PC-3 (cell line): ENCODE results near the gene DNHD1. TPM values are rescaled to one million over a fixed set of nuclear protein-coding genes. Genes with fewer than 3 reads are reported as not detected.

Experiments
- ATAC-seq: fragments of 200-7000 bp; cut with Tn5 transposase; 2 replicates; pipeline ENCODE4 v1.9.1; 2020; ENCODE audit warnings: mild to moderate bottlenecking, moderate library complexity
- BruUV-seq: library from RNA; stranded (reverse); fragments of 400-500 nt; replicated peaks from 2 replicates; lab custom pipeline; 2021; lab: Mats Ljungman, UMichigan
- CTCF ChIA-PET: fragments of 300-600 bp; sonication (Branson Sonifier 250); formaldehyde crosslinking; loops from one replicate; lab custom pipeline; 2022; ENCODE audit warnings: antibody characterized with exemption; lab: Charles Lee
- POLR2A ChIA-PET: fragments of 300-600 bp; sonication (Branson Sonifier 250); formaldehyde crosslinking; loops from one replicate; lab custom pipeline; 2022; ENCODE audit warnings: antibody characterized with exemption; ENCODE audit not compliant: unreplicated experiment; lab: Charles Lee
- DNase-seq: peaks from one replicate; pipeline ENCODE4 v3.0.0-alpha.2; 2015
- H2AFZ ChIP-seq: fragments of 300-600 bp; sonication (generic); 2 replicates; pipeline ENCODE4 v1.6.0; 2016; ENCODE audit warnings: antibody characterized with exemption, low read length
- H3F3A ChIP-seq: fragments of 300-600 bp; sonication (generic); one replicate; pipeline ENCODE4 v1.6.0; 2017; ENCODE audit warnings: antibody characterized with exemption, low read length, control low read depth, mild to moderate bottlenecking; ENCODE audit not compliant: unreplicated experiment
- H3K27ac ChIP-seq: fragments of 300-600 bp; sonication (generic); 2 replicates; pipeline ENCODE4 v1.5.1; 2016; ENCODE audit warnings: mild to moderate bottlenecking, low read length
- H3K27me3 ChIP-seq: fragments of 300-600 bp; sonication (generic); 2 replicates; pipeline ENCODE4 v1.6.1; 2016; ENCODE audit warnings: low read length, mixed read lengths
- H3K36me3 ChIP-seq: fragments of 300-600 bp; sonication (generic); 2 replicates; pipeline ENCODE4 v1.6.1; 2016; ENCODE audit warnings: low read depth, mixed run types, low read length, mixed read lengths
- H3K4me1 ChIP-seq: fragments of 300-600 bp; sonication (generic); 2 replicates; pipeline ENCODE4 v1.5.1; 2016; ENCODE audit warnings: low read length; ENCODE audit not compliant: insufficient read depth
- H3K4me2 ChIP-seq: fragments of 300-600 bp; sonication (generic); 2 replicates; pipeline ENCODE4 v1.6.0; 2016; ENCODE audit warnings: low read length
- H3K4me3 ChIP-seq: fragments of 300-600 bp; sonication (generic); 2 replicates; pipeline ENCODE4 v1.5.1; 2016; ENCODE audit warnings: mild to moderate bottlenecking, low read length, mixed read lengths
- H3K79me2 ChIP-seq: fragments of 300-600 bp; sonication (generic); 2 replicates; pipeline ENCODE4 v1.6.1; 2017; ENCODE audit warnings: low read length, mixed read lengths
- H3K9ac ChIP-seq: fragments of 300-600 bp; sonication (generic); 2 replicates; pipeline ENCODE4 v1.6.0; 2016; ENCODE audit warnings: mild to moderate bottlenecking, low read length
- H3K9me2 ChIP-seq: fragments of 300-600 bp; sonication (generic); replicated peaks from 2 replicates; pipeline ENCODE4 v1.6.1; 2016; ENCODE audit warnings: mixed run types, low read length, mixed read lengths
- H3K9me3 ChIP-seq: fragments of 300-600 bp; sonication (generic); 2 replicates; pipeline ENCODE4 v1.6.1; 2016; ENCODE audit warnings: low read length, mixed read lengths
- H4K20me1 ChIP-seq: fragments of 300-600 bp; sonication (generic); 2 replicates; pipeline ENCODE4 v1.6.1; 2016; ENCODE audit warnings: low read length, mixed read lengths
- CTCF ChIP-seq: fragments of 300-600 bp; sonication (generic); conservative IDR thresholded peaks from 2 replicates; pipeline ENCODE4 v1.5.1; 2017; ENCODE audit warnings: antibody characterized with exemption, low read depth, mild to moderate bottlenecking, low read length
- EZH2 ChIP-seq: fragments of 300-600 bp; sonication (generic); IDR thresholded peaks from one replicate; pipeline ENCODE4 v1.6.1; 2017; ENCODE audit warnings: antibody characterized with exemption, mild to moderate bottlenecking, low read length; ENCODE audit not compliant: unreplicated experiment
- EZH2phosphoT487 ChIP-seq: fragments of 300-600 bp; sonication (generic); IDR thresholded peaks from 2 replicates; pipeline ENCODE4 v1.6.1; 2018; ENCODE audit warnings: mild to moderate bottlenecking, antibody characterized with exemption, low read length, borderline replicate concordance
- intact Hi-C: fragments of 100-400 bp; cut with micrococcal nuclease; formaldehyde crosslinking; loops from 2 replicates; pipeline ENCODE4 v1.9.0; 2023
- total RNA-seq: library from RNA; depleted of rRNA; stranded (reverse); fragments of >200 nt; gene quantifications from 2 replicates; pipeline ENCODE4 v1.2.3, GENCODE V29; 2014

Gene DNHD1
- total RNA-seq, 1 experiment from 2014 or later = 9.3 TPM

- H3K27ac ChIP-seq = no peak overlapping the region
- H2AFZ ChIP-seq = no peak overlapping the region
- no peaks in the 10 kb centered on the region for H3K79me2 ChIP-seq
- H3K4me1 ChIP-seq = peaks cover 16% of the 10 kb centered on the region
- no TSS peak for BruUV-seq
- no peak for ATAC-seq
- H3K9me2 ChIP-seq = no peaks in the 10 kb centered on the region
- intact Hi-C loops = no loop called here
- TF ChIP-seq EZH2phosphoT487 (no peak), CTCF (no peak), EZH2 (no peak)
- H3F3A ChIP-seq = no peaks in the 10 kb centered on the region
- no peak overlapping the region for H3K9ac ChIP-seq
- ChIA-PET POLR2A (no interaction called here), CTCF (no interaction called here)
- H3K9me3 ChIP-seq = no peaks in the 10 kb centered on the region
- H3K4me3 ChIP-seq = no peak overlapping the region
- H3K4me2 ChIP-seq = no peak overlapping the region
- no peaks in the 10 kb centered on the region for H3K36me3 ChIP-seq
- no peaks in the 10 kb centered on the region for H3K27me3 ChIP-seq
- DNase-seq = no peak
- H4K20me1 ChIP-seq = no peaks in the 10 kb centered on the region
Observed at GRCh38 chr11:6570691-6571427, 73.8 kb downstream of the DNHD1 start.

- Histone ChIP-seq H3K27me3 (no peaks in the 10 kb centered on the region), H3K4me3 (no peak overlapping the region), H3K4me2 (no peak overlapping the region), H3K27ac (no peak overlapping the region), H3K9ac (no peak overlapping the region), H3K4me1 (peaks cover 16% of the 10 kb centered on the region), H3K36me3 (no peaks in the 10 kb centered on the region), H3K9me3 (no peaks in the 10 kb centered on the region), H3F3A (no peaks in the 10 kb centered on the region), H2AFZ (no peak overlapping the region), H4K20me1 (no peaks in the 10 kb centered on the region), H3K9me2 (no peaks in the 10 kb centered on the region), H3K79me2 (no peaks in the 10 kb centered on the region)
- TF ChIP-seq EZH2phosphoT487 (no peak), EZH2 (no peak), CTCF (no peak)
- DNase-seq (no peak), ATAC-seq (no peak)
- intact Hi-C loops = no loop called here
- ChIA-PET CTCF (no interaction called here), POLR2A (no interaction called here)
- BruUV-seq = no TSS peak
Observed at GRCh38 chr11:6571434-6572008, 74.4 kb downstream of the DNHD1 start.

- H3K27ac ChIP-seq = no peak overlapping the region
- H3K27me3 ChIP-seq = no peaks in the 10 kb centered on the region
- intact Hi-C loops = no loop called here
- no peaks in the 10 kb centered on the region for H3K36me3 ChIP-seq
- no TSS peak for BruUV-seq
- DNase-seq = peak; percentile 49
- ATAC-seq = peak; percentile 66
- no peak overlapping the region for H3K9ac ChIP-seq
- POLR2A ChIA-PET = no interaction called here
- no peaks in the 10 kb centered on the region for H3K9me3 ChIP-seq
- no peak overlapping the region for H2AFZ ChIP-seq
- no peaks in the 10 kb centered on the region for H3K79me2 ChIP-seq
- no peaks in the 10 kb centered on the region for H3F3A ChIP-seq
- H4K20me1 ChIP-seq = no peaks in the 10 kb centered on the region
- TF ChIP-seq CTCF = no peak
- no peak for TF ChIP-seq EZH2phosphoT487
- TF ChIP-seq EZH2 = no peak
- CTCF ChIA-PET = no interaction called here
- H3K4me1 ChIP-seq = peaks cover 16% of the 10 kb centered on the region
- no peak overlapping the region for H3K4me2 ChIP-seq
- H3K4me3 ChIP-seq = no peak overlapping the region
- H3K9me2 ChIP-seq = no peaks in the 10 kb centered on the region
Observed at GRCh38 chr11:6572215-6572614, 75.1 kb downstream of the DNHD1 start.
